Breast epithelium (tissue), 4 donors: ENCODE results near the gene DHCR24. TPM values are rescaled to one million over a fixed set of nuclear protein-coding genes. Genes with fewer than 3 reads are reported as not detected.
A peak's percentile ranks its signal among the peaks of the same experiment; 100 is the strongest.

Experiments
- DNase-seq, 2 donors: peaks; one replicate each; pipeline ENCODE4 v3.0.0-alpha.2; 2019; ENCODE audit warnings: low spot score in 2 of 2
- H3K27ac ChIP-seq, 2 donors: fragments of 200-600 bp; sonication (generic) in 1 of 2; one replicate each; pipeline ENCODE4 v1.5.1; 2016 to 2019; ENCODE audit warnings: mild to moderate bottlenecking in 1 of 2
- H3K27me3 ChIP-seq, 2 donors: fragments of 200-600 bp; sonication (generic) in 1 of 2; one replicate each; pipeline versions ENCODE4 v1.5.1 to v1.6.0; 2017 to 2019; ENCODE audit warnings: control low read depth in 1 of 2, mild to moderate bottlenecking in 1 of 2
- H3K36me3 ChIP-seq: fragments of 200-600 bp; one replicate; pipeline ENCODE4 v1.5.1; 2019
- H3K4me1 ChIP-seq, 2 donors: fragments of 200-600 bp; sonication (generic); one replicate each; pipeline ENCODE4 v1.5.1; 2016 to 2019; ENCODE audit warnings: control low read depth in 1 of 2
- H3K4me3 ChIP-seq, 3 donors: fragments of 200-600 bp; sonication (generic); 1 replicate in 2 of 3; 2 replicates in 1 of 3; pipeline ENCODE4 v1.5.1; 2016 to 2019; ENCODE audit warnings: mild to moderate bottlenecking in 3 of 3, moderate library complexity in 2 of 3
- H3K9me3 ChIP-seq, 2 donors: fragments of 200-600 bp; sonication (generic) in 1 of 2; one replicate each; pipeline ENCODE4 v1.5.1; 2016 to 2019; ENCODE audit warnings: control low read depth in 1 of 2
- CTCF ChIP-seq, 3 donors: fragments of 450-650 bp; IDR thresholded peaks; one replicate each; pipeline ENCODE4 v1.5.1; 2016 to 2017; ENCODE audit warnings: antibody characterized with exemption in 3 of 3, mild to moderate bottlenecking in 3 of 3, moderate library complexity in 3 of 3
- POLR2A ChIP-seq: fragments of 450-650 bp; IDR thresholded peaks from one replicate; pipeline ENCODE4 v1.6.1; 2016; ENCODE audit warnings: antibody characterized with exemption, mild to moderate bottlenecking, moderate library complexity
- POLR2AphosphoS5 ChIP-seq, 3 donors: sonication (generic); formaldehyde crosslinking; IDR thresholded peaks; one replicate each; pipeline ENCODE4 v1.6.1; 2017; ENCODE audit warnings: antibody characterized with exemption in 3 of 3
- intact Hi-C: fragments of 100-400 bp; cut with DNase I; formaldehyde crosslinking; loops from one replicate; pipeline ENCODE4 v1.15.1; 2023; ENCODE audit warnings: low total_unique reads
- total RNA-seq, 3 donors: library from RNA; depleted of rRNA; stranded (reverse); fragments of >200 nt; gene quantifications; one replicate each; pipeline ENCODE4 v1.1.0, GENCODE V29; 2016

DHCR24 gene
- total RNA-seq, 3 donors from 2014 or later: 149 to 230 (median 157) TPM

GRCh38 chr1:54819733-54820132 is 67.3 kb downstream of the DHCR24 start:
- peaks cover 4 to 11% of the 10 kb centered on the region in 2 donors for H3K9me3 ChIP-seq
- peak overlapping the region in 1 of 2 donors; percentile 73 for H3K27ac ChIP-seq
- TF ChIP-seq POLR2A (no peak), POLR2AphosphoS5 (IDR thresholded peaks at IDR 0.05) (no peak), CTCF (IDR thresholded peaks at IDR 0.05) (no peak)
- intact Hi-C loops: loop anchor here (5.0 kb wide), 1 partner anchor 697 kb away; no protein-coding TSS in a partner anchor
- no peak for DNase-seq
- H3K4me1 ChIP-seq: no peaks in the 10 kb centered on the region
- no peak overlapping the region for H3K4me3 ChIP-seq
- no peaks in the 10 kb centered on the region for H3K27me3 ChIP-seq
- H3K36me3 ChIP-seq: no peaks in the 10 kb centered on the region

GRCh38 chr1:54819195-54819536 is 67.8 kb downstream of the DHCR24 start:
- intact Hi-C loops: no loop called here
- peak in 1 of 2 donors; percentile 31 for DNase-seq
- Histone ChIP-seq H3K36me3 (no peaks in the 10 kb centered on the region), H3K27ac (peak overlapping the region; percentile 43 to 73), H3K4me3 (no peak overlapping the region), H3K4me1 (no peaks in the 10 kb centered on the region), H3K9me3 (peaks cover 4 to 10% of the 10 kb centered on the region in 2 donors), H3K27me3 (no peaks in the 10 kb centered on the region)
- TF ChIP-seq CTCF (IDR thresholded peaks at IDR 0.05) (no peak), POLR2A (no peak), POLR2AphosphoS5 (IDR thresholded peaks at IDR 0.05) (no peak)

- Histone ChIP-seq H3K36me3 (no peaks in the 10 kb centered on the region), H3K27ac (peak overlapping the region; percentile 43 to 73), H3K27me3 (no peaks in the 10 kb centered on the region), H3K4me3 (no peak overlapping the region), H3K4me1 (no peaks in the 10 kb centered on the region), H3K9me3 (peaks cover 0 to 4% of the 10 kb centered on the region in 2 donors)
- peak in 1 of 2 donors; percentile 17 for DNase-seq
- intact Hi-C loops: no loop called here
- TF ChIP-seq POLR2AphosphoS5 (IDR thresholded peaks at IDR 0.05) (no peak), CTCF (IDR thresholded peaks at IDR 0.05) (no peak), POLR2A (no peak)
These were observed 68.4 kb downstream of the DHCR24 start for GRCh38 chr1:54818461-54819194.

GRCh38 chr1:54816951-54817350 is 70.0 kb downstream of the DHCR24 start:
- Histone ChIP-seq H3K4me1 (no peaks in the 10 kb centered on the region), H3K27ac (no peak overlapping the region), H3K9me3 (no peaks in the 10 kb centered on the region), H3K4me3 (no peak overlapping the region), H3K27me3 (no peaks in the 10 kb centered on the region), H3K36me3 (no peaks in the 10 kb centered on the region)
- intact Hi-C loops: no loop called here
- DNase-seq: peak in 1 of 2 donors; percentile 15
- TF ChIP-seq POLR2A: no peak
- no peak for TF ChIP-seq POLR2AphosphoS5 (IDR thresholded peaks at IDR 0.05)
- no peak for TF ChIP-seq CTCF (IDR thresholded peaks at IDR 0.05)

- H3K9me3 ChIP-seq: no peaks in the 10 kb centered on the region
- no peaks in the 10 kb centered on the region for H3K27me3 ChIP-seq
- no peak overlapping the region for H3K4me3 ChIP-seq
- intact Hi-C loops: no loop called here
- peak in 1 of 2 donors; percentile 9 for DNase-seq
- no peak overlapping the region for H3K27ac ChIP-seq
- no peaks in the 10 kb centered on the region for H3K4me1 ChIP-seq
- H3K36me3 ChIP-seq: no peaks in the 10 kb centered on the region
- TF ChIP-seq CTCF (IDR thresholded peaks at IDR 0.05) (no peak), POLR2AphosphoS5 (IDR thresholded peaks at IDR 0.05) (no peak), POLR2A (no peak)
These were observed 70.9 kb downstream of the DHCR24 start for GRCh38 chr1:54816130-54816529.
